NCI-H446 (cell line): ENCODE data around the gene TRIP4.
"Not testable (repeated sequence)": the region's sequence is repeated elsewhere in the genome, so short reads cannot be mapped to it uniquely, and the experiment has no call there.

ENCODE experiments used
- DNase-seq, 2 experiments: peaks; one replicate each; lab custom pipeline; 2025; lab: John Stamatoyannopoulos, UW

Gene TRIP4

GRCh38 chr15:64381000-64381751 is 6.5 kb upstream of the TRIP4 start, which contains the start of gene PCLAF:
TSS of gene PCLAF (minus strand) at chr15:64381441. CDS start at chr15:64381371, 70 bp downstream.
- DNase-seq, result peak; percentile 89 to 96

- DNase-seq, result no peak
Measured at GRCh38 chr15:64383760-64384159, 3.9 kb upstream of the TRIP4 start.

GRCh38 chr15:64386291-64386690 is 1.3 kb upstream of the TRIP4 start:
- no peak for DNase-seq

- DNase-seq, result no peak
Measured at GRCh38 chr15:64389036-64389435, 1.4 kb downstream of the TRIP4 start.

GRCh38 chr15:64392471-64392870 is 4.8 kb downstream of the TRIP4 start:
- DNase-seq, result not testable (repeated sequence)

- DNase-seq, result no peak
Measured at GRCh38 chr15:64396789-64397188, 9.2 kb downstream of the TRIP4 start.

GRCh38 chr15:64398575-64398974 is 10.9 kb downstream of the TRIP4 start:
- no peak for DNase-seq

- DNase-seq, result no peak
Measured at GRCh38 chr15:64400583-64400982, 12.9 kb downstream of the TRIP4 start.

- DNase-seq, result no peak
Measured at GRCh38 chr15:64412216-64412615, 24.6 kb downstream of the TRIP4 start.

GRCh38 chr15:64422697-64423096 is 35.1 kb downstream of the TRIP4 start:
- no peak for DNase-seq

GRCh38 chr15:64423970-64424369 is 36.3 kb downstream of the TRIP4 start:
- DNase-seq, result no peak

GRCh38 chr15:64425221-64425620 is 37.6 kb downstream of the TRIP4 start:
- DNase-seq, result no peak

- DNase-seq, result peak in 1 of 2 experiments; percentile 25
Measured at GRCh38 chr15:64426845-64427465, 39.3 kb downstream of the TRIP4 start.

- no peak for DNase-seq
Measured at GRCh38 chr15:64429448-64429847, 41.8 kb downstream of the TRIP4 start.

GRCh38 chr15:64430000-64430735 is 42.5 kb downstream of the TRIP4 start:
- peak; percentile 3 to 16 for DNase-seq

GRCh38 chr15:64437982-64438381 is 50.3 kb downstream of the TRIP4 start:
- DNase-seq, result no peak

GRCh38 chr15:64438653-64439447 is 51.2 kb downstream of the TRIP4 start:
- no peak for DNase-seq

GRCh38 chr15:64441852-64442251 is 54.2 kb downstream of the TRIP4 start:
- no peak for DNase-seq

GRCh38 chr15:64443016-64443415 is 55.4 kb downstream of the TRIP4 start:
- DNase-seq, result no peak

- no peak for DNase-seq
Measured at GRCh38 chr15:64443747-64444621, 56.3 kb downstream of the TRIP4 start.

GRCh38 chr15:64444836-64445235 is 57.2 kb downstream of the TRIP4 start:
- no peak for DNase-seq
